Measurements from ENCODE around the gene SIN3B.

- TF ChIP-seq CTCF (conservative IDR thresholded peaks at IDR 0.05) (no peak), EZH2 (IDR thresholded peaks at IDR 0.05; ENCODE audit: low read depth) (no peak)
Observed at GRCh38 chr19:16892436-16892835, 63.2 kb downstream of the SIN3B start.
